RWPE2 (cell line): ENCODE results near the gene PAQR3.
"Not testable (repeated sequence)": the region's sequence is repeated elsewhere in the genome, so short reads cannot be mapped to it uniquely, and the experiment has no call there.

ENCODE experiments used
- ATAC-seq: fragments of 200-7000 bp; cut with Tn5 transposase; 3 replicates; pipeline ENCODE4 v1.9.1; 2021; ENCODE audit warnings: low read depth
- DNase-seq: peaks from one replicate; pipeline ENCODE4 v3.0.0-alpha.2; 2020; ENCODE audit warnings: low spot score
- H3K27ac ChIP-seq: fragments of 450-650 bp; 2 replicates; pipeline ENCODE4 v1.5.1; 2017; ENCODE audit warnings: mild to moderate bottlenecking; ENCODE audit not compliant: poor library complexity, severe bottlenecking
- H3K27me3 ChIP-seq: fragments of 250-450 bp; sonication (Bioruptor Pico); 2 replicates; pipeline ENCODE4 v1.5.1; 2021; ENCODE audit warnings: mild to moderate bottlenecking, moderate library complexity; ENCODE audit not compliant: insufficient read depth, poor library complexity, severe bottlenecking
- H3K36me3 ChIP-seq: fragments of 250-450 bp; sonication (Bioruptor Pico); 2 replicates; pipeline ENCODE4 v1.5.1; 2020; ENCODE audit warnings: low read depth, mild to moderate bottlenecking, moderate library complexity
- H3K4me1 ChIP-seq: fragments of 250-450 bp; sonication (Bioruptor Pico); 2 replicates; pipeline ENCODE4 v1.5.1; 2021; ENCODE audit warnings: mild to moderate bottlenecking, moderate library complexity; ENCODE audit not compliant: insufficient read depth, poor library complexity, severe bottlenecking
- H3K4me3 ChIP-seq: fragments of 250-450 bp; sonication (Bioruptor Pico); 2 replicates; pipeline ENCODE4 v1.5.1; 2021; ENCODE audit warnings: mild to moderate bottlenecking, moderate library complexity; ENCODE audit not compliant: severe bottlenecking
- H3K9me3 ChIP-seq: fragments of 250-450 bp; sonication (Bioruptor Pico); 2 replicates; pipeline ENCODE4 v1.5.1; 2021; ENCODE audit warnings: mild to moderate bottlenecking, moderate library complexity; ENCODE audit not compliant: severe bottlenecking
- TF ChIP-seq, protein P1 (sequence below): fragments of 450-650 bp; IDR thresholded peaks from one replicate; pipeline ENCODE4 v1.5.1; 2017; ENCODE audit warnings: mild to moderate bottlenecking, moderate library complexity; ENCODE audit not compliant: poor library complexity, severe bottlenecking

Gene PAQR3

GRCh38 chr4:78878031-78878430 is 61.2 kb downstream of the PAQR3 start:
- Histone ChIP-seq H3K4me3 (no peak overlapping the region), H3K9me3 (no peaks in the 10 kb centered on the region), H3K27me3 (no peaks in the 10 kb centered on the region), H3K27ac (no peak overlapping the region), H3K36me3 (peaks cover 76% of the 10 kb centered on the region), H3K4me1 (peaks cover 3% of the 10 kb centered on the region)
- TF ChIP-seq, protein P1, sequence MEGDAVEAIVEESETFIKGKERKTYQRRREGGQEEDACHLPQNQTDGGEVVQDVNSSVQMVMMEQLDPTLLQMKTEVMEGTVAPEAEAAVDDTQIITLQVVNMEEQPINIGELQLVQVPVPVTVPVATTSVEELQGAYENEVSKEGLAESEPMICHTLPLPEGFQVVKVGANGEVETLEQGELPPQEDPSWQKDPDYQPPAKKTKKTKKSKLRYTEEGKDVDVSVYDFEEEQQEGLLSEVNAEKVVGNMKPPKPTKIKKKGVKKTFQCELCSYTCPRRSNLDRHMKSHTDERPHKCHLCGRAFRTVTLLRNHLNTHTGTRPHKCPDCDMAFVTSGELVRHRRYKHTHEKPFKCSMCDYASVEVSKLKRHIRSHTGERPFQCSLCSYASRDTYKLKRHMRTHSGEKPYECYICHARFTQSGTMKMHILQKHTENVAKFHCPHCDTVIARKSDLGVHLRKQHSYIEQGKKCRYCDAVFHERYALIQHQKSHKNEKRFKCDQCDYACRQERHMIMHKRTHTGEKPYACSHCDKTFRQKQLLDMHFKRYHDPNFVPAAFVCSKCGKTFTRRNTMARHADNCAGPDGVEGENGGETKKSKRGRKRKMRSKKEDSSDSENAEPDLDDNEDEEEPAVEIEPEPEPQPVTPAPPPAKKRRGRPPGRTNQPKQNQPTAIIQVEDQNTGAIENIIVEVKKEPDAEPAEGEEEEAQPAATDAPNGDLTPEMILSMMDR, result no peak
- DNase-seq (no peak), ATAC-seq (no peak)

- no peak overlapping the region for H3K27ac ChIP-seq
- H3K27me3 ChIP-seq, result no peaks in the 10 kb centered on the region
- no peak overlapping the region for H3K4me3 ChIP-seq
- peaks cover 3% of the 10 kb centered on the region for H3K4me1 ChIP-seq
- no peak for DNase-seq
- H3K9me3 ChIP-seq, result no peaks in the 10 kb centered on the region
- peaks cover 81% of the 10 kb centered on the region for H3K36me3 ChIP-seq
- TF ChIP-seq, protein P1, result no peak
- ATAC-seq, result peak; percentile 48; the same call in 1 of the 3 replicates
Measured at GRCh38 chr4:78876568-78877320, 62.5 kb downstream of the PAQR3 start.

GRCh38 chr4:78870056-78870455 is 69.2 kb downstream of the PAQR3 start:
- H3K36me3 ChIP-seq, result peaks cover 75% of the 10 kb centered on the region
- TF ChIP-seq, protein P1, result no peak
- no peak for DNase-seq

GRCh38 chr4:78868712-78869111 is 70.5 kb downstream of the PAQR3 start:
- not testable (repeated sequence) for DNase-seq, H3K27me3 ChIP-seq, ATAC-seq, H3K4me1 ChIP-seq, H3K27ac ChIP-seq, H3K9me3 ChIP-seq, H3K4me3 ChIP-seq
- peaks cover 61% of the 10 kb centered on the region for H3K36me3 ChIP-seq

More at GRCh38 chr4:78870056-78870455, 69.2 kb downstream of the PAQR3 start:
- no peaks in the 10 kb centered on the region for H3K27me3 ChIP-seq
- H3K4me3 ChIP-seq, result no peak overlapping the region
- ATAC-seq, result no peak
- no peaks in the 10 kb centered on the region for H3K4me1 ChIP-seq
- no peak overlapping the region for H3K27ac ChIP-seq
- H3K9me3 ChIP-seq, result no peaks in the 10 kb centered on the region

- Histone ChIP-seq H3K4me1 (no peaks in the 10 kb centered on the region), H3K27me3 (no peaks in the 10 kb centered on the region), H3K27ac (no peak overlapping the region), H3K36me3 (peaks cover 45% of the 10 kb centered on the region), H3K9me3 (no peaks in the 10 kb centered on the region), H3K4me3 (no peak overlapping the region)
- TF ChIP-seq, protein P1, result no peak
- DNase-seq (no peak), ATAC-seq (no peak)
Measured at GRCh38 chr4:78865451-78865850, 73.8 kb downstream of the PAQR3 start.
